Activated naive CD8-positive, alpha-beta T cell treated with anti-CD3 and anti-CD28 coated beads, Interleukin-2, amount 50 U/mL, for 16 hours (primary cell): ENCODE data around the gene STOM.

ENCODE experiments used
- DNase-seq: peaks from one replicate; pipeline ENCODE4 v3.0.0-alpha.2; 2020; ENCODE audit warnings: low read depth, low spot score

Gene STOM

GRCh38 chr9:121371495-121372061 is 1.5 kb upstream of the STOM start:
- DNase-seq = no peak

GRCh38 chr9:121368745-121369144 is 1.3 kb downstream of the STOM start:
- no peak for DNase-seq

GRCh38 chr9:121368138-121368522 is 1.9 kb downstream of the STOM start:
- no peak for DNase-seq

- DNase-seq = no peak
Observed at GRCh38 chr9:121367306-121368137, 2.5 kb downstream of the STOM start.

GRCh38 chr9:121366611-121367192 is 3.3 kb downstream of the STOM start:
- DNase-seq = no peak

DNA sequence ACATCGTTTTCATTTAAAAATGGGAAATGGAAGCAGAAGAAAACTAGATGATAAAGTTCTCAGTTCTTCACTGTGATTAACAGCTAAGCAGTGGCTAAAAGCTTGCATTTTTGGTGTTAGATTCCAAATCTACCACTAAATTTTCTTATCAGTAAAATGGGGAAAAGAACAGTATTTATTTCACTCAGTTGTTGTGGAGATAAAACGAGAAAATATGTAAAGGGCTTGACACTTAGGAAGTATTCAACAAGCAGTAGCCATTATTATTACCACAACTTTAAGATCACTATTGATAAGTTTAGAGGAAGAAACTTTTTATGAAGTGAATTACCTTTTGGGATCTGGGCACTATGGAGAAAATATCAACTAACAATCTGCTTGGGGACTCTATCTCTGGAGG is 4.5 kb downstream of the STOM start:
- no peak for DNase-seq

DNA sequence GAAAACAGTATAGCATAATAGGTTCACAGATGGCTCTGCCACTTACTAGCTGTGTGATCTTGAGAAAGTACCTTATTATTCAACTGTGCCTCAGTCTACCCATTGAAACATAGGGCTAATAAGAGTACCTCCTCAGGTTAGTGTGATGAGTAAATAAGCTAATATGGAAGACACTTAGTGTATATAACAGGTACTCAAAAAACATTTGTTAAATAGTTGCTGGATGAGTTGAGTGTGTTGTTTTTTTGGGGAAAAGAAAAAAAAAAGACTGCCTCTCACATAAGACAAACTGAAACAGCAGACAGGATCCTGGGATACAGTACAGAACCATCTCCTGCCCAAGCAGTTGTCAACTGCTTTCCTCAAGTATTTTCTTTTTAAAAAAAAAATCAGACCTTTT is 5.2 kb downstream of the STOM start:
- no peak for DNase-seq

GRCh38 chr9:121364077-121364476 is 6.0 kb downstream of the STOM start:
- no peak for DNase-seq

DNA sequence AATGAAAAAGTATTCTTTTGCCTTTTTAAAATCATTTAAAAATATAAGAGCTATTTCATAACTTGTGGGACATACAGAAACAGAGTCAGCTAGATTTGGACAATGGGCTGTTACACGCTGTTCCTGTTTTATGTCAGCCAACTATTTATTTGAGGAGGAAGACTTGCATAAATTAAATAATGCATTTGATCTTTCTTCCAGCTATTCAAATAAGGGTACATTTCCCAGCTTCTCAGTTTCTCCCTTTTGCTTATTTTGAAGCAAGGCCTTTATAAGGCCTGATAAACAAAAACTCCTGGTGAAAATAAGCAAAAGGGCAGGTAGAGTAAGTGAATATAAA is 6.5 kb downstream of the STOM start:
- no peak for DNase-seq

DNA sequence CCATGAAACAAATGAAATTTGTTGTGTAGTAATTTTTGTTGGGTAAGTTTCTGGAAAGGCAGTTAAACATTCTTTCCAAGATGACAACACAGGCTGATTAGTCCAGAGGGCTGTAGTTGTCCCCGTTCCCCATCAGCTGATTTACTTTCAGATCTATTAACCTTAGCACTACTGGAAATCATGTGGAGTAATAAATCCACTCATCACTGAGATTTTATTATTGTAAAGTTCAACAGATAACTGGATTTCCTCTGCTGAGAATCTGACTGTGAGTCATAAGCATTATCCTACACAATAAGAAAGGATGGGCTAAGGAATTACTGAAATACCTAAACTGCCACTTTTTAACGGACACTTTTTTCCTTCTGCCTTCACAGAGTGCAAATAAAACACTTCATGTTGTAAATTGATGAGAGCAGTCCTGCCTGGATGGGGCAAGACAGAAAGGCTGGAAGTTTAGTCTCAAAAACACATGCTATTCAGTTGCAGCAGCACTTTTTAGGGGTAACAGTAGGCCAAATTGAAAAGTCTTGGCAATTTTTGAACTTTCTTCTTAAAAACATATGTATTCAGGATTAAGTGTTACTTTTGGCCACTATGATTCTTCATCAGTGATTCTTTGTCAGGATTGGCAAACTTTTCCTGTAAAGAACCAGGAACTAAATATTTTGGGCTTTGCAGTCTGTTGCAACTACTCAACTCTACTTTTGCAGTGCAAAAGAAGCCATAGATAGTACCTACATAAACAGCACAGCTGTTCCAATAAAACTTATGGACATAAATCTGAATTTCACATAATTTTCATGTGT is 7.0 kb downstream of the STOM start:
- DNase-seq = no peak

DNA sequence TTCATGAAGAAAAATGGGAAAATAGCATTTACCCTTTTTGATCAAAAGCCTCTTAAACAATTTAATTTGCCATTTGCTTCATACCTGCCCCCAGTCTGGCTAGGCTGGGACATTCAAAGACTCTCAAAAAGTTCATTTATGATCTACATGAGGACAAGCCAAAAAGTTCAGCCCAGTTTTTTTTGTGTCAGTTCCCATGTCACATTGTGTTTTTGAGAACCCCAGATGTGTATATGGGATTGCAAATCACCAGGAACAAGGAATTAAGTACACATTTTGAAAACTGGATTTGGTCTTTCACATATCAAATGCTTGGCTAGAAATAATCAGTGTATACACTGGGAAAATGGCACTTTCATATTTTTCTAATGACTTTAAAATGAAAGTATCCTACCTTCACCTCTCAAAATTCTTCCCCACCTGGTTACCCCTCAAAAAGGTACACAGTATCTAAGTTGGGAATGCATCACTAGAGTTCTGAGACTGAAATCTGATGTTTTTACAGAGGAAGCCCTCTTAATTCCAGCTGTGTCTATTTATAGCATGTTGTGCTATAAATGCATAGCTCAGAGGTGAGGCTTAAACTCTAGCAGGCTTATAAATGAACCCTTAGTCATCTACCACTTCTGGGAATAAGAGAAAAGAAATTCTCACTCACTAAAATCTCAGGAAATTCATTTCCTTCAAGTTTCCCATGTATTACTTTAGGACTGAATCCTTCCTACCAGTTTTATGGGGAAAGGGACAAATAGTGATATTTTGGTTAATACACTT is 9.3 kb downstream of the STOM start:
- no peak for DNase-seq

DNA sequence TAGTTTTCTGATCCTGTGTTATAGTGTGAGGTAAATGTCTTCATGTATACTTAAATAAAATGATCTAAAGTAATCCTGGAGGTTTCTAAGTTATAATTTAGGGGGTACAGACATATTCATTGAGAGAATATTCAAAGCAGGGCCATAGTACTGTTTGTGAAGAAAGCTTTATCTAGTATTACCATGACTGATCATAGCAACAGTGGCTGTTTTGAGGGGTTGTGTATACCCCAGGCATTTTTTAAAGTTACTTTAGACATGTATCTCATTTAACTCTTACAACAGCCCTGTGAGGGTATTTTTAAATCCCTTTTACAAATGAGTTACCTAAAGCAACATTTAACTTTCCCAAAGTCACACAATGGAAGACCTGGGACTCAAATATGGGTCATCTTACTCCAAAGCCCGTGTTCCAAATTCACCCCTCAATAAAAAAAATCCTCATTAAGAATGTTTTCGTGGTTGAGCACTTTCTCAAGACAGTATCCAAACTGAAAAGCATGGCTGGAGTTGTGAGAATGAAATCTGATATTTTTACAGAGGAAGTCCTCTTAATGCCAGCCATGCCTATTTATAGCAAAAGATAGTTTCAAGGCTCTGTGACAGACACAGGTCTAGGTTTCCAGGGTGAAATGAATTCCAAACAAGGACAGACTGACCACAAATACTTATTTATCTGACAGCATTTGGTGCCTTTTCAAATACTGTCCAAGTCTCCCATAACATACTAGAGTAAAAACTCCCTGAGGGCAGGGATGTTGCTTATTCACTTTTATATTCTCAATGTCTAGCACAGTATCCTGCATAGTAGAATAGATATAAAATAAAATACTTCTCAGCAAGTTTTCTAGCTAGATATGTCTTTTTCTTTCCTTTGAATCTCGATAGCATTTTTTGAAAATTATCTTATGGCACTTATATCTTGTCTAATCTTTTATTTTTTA is 10.4 kb downstream of the STOM start:
- DNase-seq = no peak

GRCh38 chr9:121358751-121359150 is 11.3 kb downstream of the STOM start:
- DNase-seq = no peak

GRCh38 chr9:121357011-121357410 is 13.0 kb downstream of the STOM start:
- no peak for DNase-seq

DNA sequence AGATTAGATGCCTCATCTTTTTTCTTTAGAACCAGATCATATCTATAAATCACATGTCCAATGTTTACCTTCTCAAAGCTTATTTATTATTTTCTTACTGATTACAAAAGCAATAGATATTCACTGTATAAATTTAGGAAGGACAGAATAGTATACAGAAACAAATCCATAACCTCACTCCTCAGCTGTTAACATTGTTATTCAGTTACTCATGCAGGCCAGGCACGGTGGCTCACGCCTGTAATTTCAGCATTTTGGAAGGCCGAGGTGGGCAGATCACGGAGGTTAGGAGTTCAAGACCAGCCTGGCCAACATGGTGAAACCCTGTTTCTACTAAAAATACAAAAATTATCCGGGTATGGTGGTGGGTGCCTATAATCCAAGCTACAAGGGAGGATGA is 15.3 kb downstream of the STOM start:
- no peak for DNase-seq

GRCh38 chr9:121354141-121354540 is 15.9 kb downstream of the STOM start:
- no peak for DNase-seq

DNA sequence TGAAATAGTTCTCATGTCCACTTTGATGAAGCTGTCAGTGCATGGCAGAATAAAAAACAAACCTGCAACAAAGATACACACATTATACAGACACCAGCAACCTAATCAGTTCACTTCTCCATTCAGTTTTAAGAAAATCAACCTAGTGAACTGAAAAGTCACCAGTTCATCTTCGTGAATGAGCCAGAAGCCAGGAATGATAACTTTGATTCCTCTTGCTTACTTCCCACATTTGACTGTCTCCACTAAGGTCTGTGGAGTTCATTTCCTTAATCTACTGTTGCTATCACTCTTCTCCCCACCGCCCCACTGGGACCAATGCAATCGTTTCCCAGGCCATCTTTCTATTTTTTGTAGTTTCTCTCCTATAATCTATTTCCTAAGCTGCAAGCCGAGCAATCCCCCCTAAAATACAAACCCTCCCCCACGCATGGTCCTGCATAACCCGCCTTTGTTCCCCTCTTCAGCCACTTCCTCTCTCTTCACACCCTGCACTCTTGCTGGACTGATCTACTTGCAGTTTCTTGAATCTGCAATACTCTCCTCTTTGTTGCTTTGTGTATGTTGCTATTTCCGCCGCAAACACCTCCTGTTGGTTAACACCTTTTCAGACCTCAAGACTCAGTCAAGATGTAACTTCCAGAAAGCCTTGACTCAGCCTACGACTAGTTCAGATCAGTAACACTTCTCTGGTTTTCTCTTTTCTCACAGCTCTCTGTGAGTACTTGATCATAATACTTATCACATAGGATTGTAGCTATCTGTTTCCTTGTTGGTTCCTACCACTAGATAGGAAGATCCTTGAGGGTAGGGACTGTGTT is 16.6 kb downstream of the STOM start:
- no peak for DNase-seq

- no peak for DNase-seq
Observed at GRCh38 chr9:121350993-121351561, 19.0 kb downstream of the STOM start.

GRCh38 chr9:121350036-121350435 is 20.0 kb downstream of the STOM start:
- no peak for DNase-seq
